Stimulated activated naive CD4-positive, alpha-beta T cell treated with Interleukin-2 at 50 U/mL for 16 hours (primary cell): ENCODE measurements around the gene TEX2.

Source experiments
- DNase-seq: peaks from one replicate; lab custom pipeline; 2025; lab: John Stamatoyannopoulos, UW

The TEX2 gene

GRCh38 chr17:64263000-64263766 lies at the start of gene TEX2:
TSS of gene TEX2 (minus strand) at chr17:64263260. CDS start at chr17:64214217, 49,043 bp downstream.
- DNase-seq: peak; percentile 90

GRCh38 chr17:64309710-64310109 lies 46.6 kb upstream of the TEX2 start:
- no peak for DNase-seq

- no peak for DNase-seq
Measured at GRCh38 chr17:64309021-64309420, 46.0 kb upstream of the TEX2 start.

GRCh38 chr17:64306850-64307463 lies 43.9 kb upstream of the TEX2 start:
- DNase-seq: peak; percentile 51

- no peak for DNase-seq
Measured at GRCh38 chr17:64304551-64304950, 41.5 kb upstream of the TEX2 start.

- DNase-seq: no peak
Measured at GRCh38 chr17:64300699-64300965, 37.6 kb upstream of the TEX2 start.

- DNase-seq: no peak
Measured at GRCh38 chr17:64297467-64298088, 34.5 kb upstream of the TEX2 start.

- no peak for DNase-seq
Measured at GRCh38 chr17:64296246-64296645, 33.2 kb upstream of the TEX2 start.

GRCh38 chr17:64295146-64295545 lies 32.1 kb upstream of the TEX2 start:
- DNase-seq: no peak

GRCh38 chr17:64291268-64291851 lies 28.3 kb upstream of the TEX2 start:
- DNase-seq: no peak

- no peak for DNase-seq
Measured at GRCh38 chr17:64289741-64290141, 26.7 kb upstream of the TEX2 start.

- DNase-seq: no peak
Measured at GRCh38 chr17:64282753-64283080, 19.7 kb upstream of the TEX2 start.

- peak; percentile 24 for DNase-seq
Measured at GRCh38 chr17:64281962-64282752, 19.1 kb upstream of the TEX2 start.

- DNase-seq: no peak
Measured at GRCh38 chr17:64278614-64279013, 15.6 kb upstream of the TEX2 start.

GRCh38 chr17:64277831-64278562 lies 14.9 kb upstream of the TEX2 start:
- DNase-seq: no peak

- no peak for DNase-seq
Measured at GRCh38 chr17:64276961-64277505, 14.0 kb upstream of the TEX2 start.

GRCh38 chr17:64275016-64275415 lies 12.0 kb upstream of the TEX2 start:
- no peak for DNase-seq

- DNase-seq: no peak
Measured at GRCh38 chr17:64273006-64273405, 9.9 kb upstream of the TEX2 start.

GRCh38 chr17:64270885-64271284 lies 7.8 kb upstream of the TEX2 start:
- DNase-seq: no peak

- DNase-seq: no peak
Measured at GRCh38 chr17:64269687-64270649, 6.9 kb upstream of the TEX2 start.
